CD4-positive, alpha-beta T cell treated with Interleukin-21 for 1 hour (primary cell): ENCODE results near the gene PDE1A.
"Not testable (repeated sequence)": the region's sequence is repeated elsewhere in the genome, so short reads cannot be mapped to it uniquely, and the experiment has no call there.

Source experiments
- DNase-seq: peaks from one replicate; pipeline ENCODE4 v3.0.0-alpha.2; 2020

PDE1A gene

GRCh38 chr2:182404975-182405561 lies 21.8 kb downstream of the PDE1A start:
- DNase-seq, result no peak

DNA sequence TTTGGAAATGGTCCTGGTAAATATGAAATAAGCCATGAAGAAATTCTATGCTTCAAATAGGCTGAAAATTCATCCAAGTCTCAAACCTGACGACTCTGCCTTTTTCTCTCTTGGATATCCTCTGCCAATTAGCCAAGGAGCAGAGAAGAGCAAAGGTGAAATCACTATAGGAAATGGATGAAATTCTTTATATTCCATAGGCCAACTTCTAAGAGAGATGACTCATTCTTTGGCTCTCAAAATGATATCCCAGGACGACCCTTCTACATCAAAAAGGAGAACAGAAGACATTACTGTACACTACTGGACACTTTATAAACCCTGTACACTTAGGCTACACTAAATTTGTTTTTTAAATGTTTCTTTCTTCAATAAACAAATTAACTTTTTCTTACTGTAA lies 22.7 kb downstream of the PDE1A start:
- DNase-seq, result no peak

DNA sequence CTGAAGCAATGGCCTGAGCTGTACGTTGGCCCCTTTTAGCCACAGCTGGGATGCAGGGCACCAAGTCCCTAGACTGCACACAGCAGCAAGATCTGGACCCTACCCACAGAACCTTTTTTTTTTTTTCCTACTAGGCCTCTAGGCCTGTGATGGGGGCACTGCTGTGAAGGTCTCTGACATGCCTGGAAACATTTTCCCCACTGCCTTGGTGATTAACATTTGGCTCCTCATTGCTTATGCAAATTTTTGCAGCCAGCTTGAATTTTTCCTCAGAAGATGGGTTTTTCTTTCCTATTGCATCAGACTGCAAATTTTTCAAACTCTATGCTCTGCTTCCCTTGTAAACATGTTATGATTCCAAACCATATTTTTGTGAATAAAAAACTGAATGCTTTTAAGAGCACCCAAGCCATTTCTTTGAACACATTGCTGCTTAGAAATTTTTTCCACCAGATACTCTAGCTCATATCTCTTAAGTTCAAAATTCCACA lies 33.5 kb downstream of the PDE1A start:
- no peak for DNase-seq

DNA sequence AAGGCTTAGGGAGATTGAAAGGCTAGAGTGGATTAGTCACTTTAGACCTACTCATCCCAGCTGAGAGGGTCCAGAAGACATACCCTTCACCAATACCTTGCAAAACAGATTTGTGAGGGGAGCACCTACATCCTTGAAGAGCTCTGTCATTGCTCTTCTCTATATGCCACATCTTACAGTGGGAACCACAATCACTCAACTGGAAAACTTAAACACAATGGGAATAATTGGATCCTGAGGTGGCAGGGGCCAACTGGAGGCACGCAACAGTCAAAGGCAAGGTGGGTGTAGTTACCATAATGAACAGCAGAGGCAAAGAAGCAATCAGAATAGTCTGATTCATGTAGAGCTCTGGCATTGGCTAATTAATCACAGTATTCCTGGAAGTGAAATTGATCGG lies 35.4 kb downstream of the PDE1A start:
- no peak for DNase-seq

- not testable (repeated sequence) for DNase-seq
Observed at GRCh38 chr2:182386267-182386880, 40.5 kb downstream of the PDE1A start.

DNA sequence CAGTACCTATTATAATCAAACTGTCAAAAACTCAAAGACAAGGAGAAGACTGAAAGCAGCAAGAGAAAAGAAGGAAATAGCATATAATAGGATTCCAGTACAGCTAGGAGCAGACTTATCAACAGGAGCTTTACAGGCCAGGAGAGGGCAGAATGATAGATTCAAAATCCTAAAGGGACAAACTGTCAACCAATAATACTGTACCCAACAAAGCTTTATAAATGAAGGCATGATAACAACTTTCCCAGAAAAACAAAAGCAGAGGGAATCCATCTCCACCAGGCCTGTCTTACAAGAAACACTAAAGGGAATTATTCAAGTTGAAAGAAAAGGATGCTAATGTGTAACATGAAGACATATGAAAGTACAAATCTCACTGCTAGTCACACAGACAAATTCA lies 42.0 kb downstream of the PDE1A start:
- no peak for DNase-seq

DNA sequence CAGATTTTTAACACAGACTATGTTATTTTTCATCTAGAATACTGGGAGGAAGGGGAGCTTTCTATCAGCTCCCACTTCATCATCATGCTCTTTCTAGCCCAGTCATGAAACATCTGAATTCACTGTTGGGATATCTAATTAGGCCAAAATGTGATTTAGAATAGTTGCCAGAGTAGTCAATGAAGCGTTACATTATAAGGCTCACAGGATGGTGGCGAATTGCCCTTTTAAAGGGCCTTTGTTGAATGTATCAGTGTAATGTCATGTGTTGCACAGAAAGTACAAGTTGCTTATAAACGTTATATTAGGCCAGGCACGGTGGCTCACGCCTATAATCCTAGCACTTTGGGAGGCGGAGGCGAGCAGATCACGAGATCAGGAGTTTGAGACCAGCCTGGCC lies 45.6 kb downstream of the PDE1A start:
- DNase-seq, result no peak

- no peak for DNase-seq
Observed at GRCh38 chr2:182379241-182379640, 47.6 kb downstream of the PDE1A start.

DNA sequence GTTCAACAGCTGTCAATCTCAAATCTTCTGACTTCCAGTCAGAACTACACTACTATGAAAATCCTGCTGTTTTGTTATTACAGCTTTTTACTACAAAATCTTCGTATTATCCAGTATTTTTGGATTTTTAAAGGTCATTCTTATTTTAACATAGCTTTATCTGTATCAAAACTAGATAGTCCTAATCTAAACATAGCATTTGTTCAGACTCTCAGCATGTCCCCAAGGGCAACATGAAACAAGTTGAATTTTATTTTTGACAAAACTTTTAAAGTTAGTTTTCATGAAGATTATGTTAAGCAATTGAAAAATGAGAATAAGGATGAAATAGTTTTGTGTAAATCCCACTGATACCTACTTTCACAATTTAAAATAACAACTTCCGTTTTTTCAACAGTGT lies 48.1 kb downstream of the PDE1A start:
- no peak for DNase-seq

- DNase-seq, result no peak
Observed at GRCh38 chr2:182377467-182377866, 49.4 kb downstream of the PDE1A start.

DNA sequence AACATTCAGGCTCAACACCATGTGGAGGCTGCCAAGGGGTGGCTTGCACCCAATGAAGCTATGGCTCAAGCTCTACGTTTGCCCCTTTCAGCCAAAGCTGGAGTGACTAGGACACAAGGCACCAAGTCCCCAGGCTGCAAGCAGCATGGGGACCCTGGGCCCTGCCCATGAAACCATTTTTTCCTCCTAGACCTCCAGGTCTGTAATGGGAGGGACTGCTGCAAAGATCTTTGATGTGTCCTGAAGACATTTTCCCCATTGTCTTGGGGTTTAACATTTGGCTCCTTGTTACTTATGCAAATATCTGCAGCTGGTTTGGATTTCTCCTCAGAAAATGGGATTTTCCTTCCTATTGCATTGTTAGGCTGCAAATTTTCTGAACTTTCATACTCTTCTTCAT lies 51.0 kb downstream of the PDE1A start:
- no peak for DNase-seq

DNA sequence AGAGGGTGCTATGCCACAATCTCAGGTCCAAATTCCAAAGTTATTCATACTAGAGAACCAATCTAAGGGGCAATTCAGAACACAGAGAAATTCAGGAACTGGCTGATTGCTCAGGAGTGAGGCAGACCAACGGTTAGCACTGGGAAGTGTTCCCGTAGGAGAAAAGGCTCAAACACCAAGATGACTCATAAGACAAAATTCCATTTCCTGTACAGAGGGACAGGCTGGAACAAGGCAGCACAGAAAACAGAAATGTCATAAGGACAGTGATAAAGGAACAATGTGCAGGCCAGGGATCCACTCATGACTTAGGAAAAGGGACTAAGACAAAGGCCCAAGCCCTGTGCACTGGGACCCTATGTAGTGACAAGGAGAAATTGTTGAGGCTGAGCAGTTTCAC lies 54.2 kb downstream of the PDE1A start:
- DNase-seq, result no peak

GRCh38 chr2:182368996-182369395 lies 57.8 kb downstream of the PDE1A start:
- DNase-seq, result no peak

GRCh38 chr2:182368446-182368845 lies 58.4 kb downstream of the PDE1A start:
- DNase-seq, result no peak

- no peak for DNase-seq
Observed at GRCh38 chr2:182367401-182367800, 59.4 kb downstream of the PDE1A start.

- no peak for DNase-seq
Observed at GRCh38 chr2:182366628-182367027, 60.2 kb downstream of the PDE1A start.

DNA sequence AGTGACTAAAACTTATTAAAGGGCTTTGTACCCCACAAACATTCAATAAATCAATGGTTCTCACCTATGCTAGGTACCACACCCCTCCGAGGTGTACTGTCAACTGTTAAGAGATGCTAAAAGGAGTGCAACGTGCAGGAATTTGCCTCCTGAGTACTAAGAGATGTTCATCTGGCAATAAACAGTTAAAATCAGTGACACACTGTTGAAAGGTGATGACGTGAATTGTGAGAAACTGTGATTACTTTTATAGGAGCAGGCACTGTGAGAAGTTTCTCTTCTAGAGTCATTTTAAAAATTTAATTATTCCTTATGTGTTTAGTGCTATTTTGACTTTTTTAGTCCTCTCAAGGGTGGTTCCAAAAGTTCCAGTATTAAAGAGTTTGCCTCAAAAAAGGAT lies 61.0 kb downstream of the PDE1A start:
- DNase-seq, result no peak

GRCh38 chr2:182361477-182361876 lies 65.4 kb downstream of the PDE1A start:
- DNase-seq, result no peak

GRCh38 chr2:182360663-182361260 lies 66.1 kb downstream of the PDE1A start:
- DNase-seq, result no peak

DNA sequence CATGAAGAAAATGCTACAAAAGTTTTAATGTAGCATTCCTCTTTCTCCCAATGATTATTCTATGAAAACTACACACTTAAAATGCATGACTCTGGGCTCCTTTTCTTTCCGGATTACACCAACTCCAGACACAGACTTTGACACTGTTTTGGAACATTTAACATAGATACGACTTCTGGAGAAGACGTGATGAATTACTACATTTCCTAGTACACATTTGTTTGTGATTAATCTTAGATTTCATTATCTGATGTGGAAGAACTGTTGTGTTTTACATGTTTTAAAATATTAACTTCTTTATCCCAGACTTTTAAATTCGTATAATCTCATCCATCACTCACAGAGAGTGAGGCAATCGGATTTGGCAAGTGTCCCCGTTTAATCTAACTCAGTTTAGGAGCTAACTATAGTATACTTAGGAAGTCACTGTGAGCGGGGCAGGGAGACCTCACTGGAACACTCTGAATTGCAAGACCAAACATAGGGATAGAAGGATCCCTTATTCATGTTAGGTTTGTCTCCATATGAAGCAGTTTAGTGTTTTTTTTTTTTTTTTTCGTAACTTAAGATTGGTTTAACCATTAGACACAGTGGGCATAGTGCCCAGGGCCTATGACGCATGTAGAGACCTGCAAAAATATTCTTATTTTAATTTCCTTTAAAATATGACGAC lies 66.7 kb downstream of the PDE1A start:
- DNase-seq, result no peak

- DNase-seq, result no peak
Observed at GRCh38 chr2:182359027-182359989, 67.5 kb downstream of the PDE1A start.

DNA sequence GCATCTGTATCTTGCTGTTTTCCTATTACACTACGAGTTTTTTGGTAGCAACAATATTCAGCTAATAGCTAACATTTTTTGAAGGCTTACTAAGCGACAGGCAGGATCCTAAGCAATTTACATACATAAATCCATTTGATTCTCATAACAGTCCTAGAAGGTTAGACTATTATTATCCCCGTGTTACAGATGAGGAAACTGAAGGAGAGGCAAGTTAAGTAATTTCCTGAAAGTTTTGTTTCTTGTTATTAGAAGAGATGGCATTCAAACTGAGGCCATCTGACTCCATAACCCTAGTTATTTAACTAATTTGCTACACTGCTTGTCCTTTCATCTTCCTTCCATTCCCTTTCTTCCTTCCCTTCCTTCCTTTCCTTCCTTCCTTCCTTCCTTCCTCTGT lies 68.2 kb downstream of the PDE1A start:
- DNase-seq, result no peak

DNA sequence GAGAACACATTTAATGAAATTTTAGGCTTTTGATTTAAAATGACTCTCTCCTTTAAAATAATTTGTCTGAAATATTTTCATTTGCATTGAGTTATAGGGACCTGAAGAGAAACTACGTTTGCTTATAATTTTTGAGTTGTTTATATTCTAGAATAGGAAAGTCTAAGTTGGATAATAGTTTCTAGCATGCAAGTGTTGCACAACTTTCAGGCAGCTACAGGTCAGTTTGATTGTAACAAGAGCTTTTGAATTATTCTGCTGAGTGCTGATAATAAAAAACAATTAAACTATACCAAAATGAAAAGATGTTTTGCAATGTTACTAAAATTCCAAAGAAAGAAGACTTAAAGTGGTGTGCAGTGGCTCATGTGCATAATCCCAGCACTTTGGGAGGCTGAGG lies 71.0 kb downstream of the PDE1A start:
- no peak for DNase-seq
